ENCODE data around the gene SERPINB1. TPM values are rescaled to one million over a fixed set of nuclear protein-coding genes. Genes with fewer than 3 reads are reported as not detected.

SERPINB1 gene
- total and polyA plus RNA-seq, 9 donors = 13.5 to 57.0 (median 27.7) TPM

DNA sequence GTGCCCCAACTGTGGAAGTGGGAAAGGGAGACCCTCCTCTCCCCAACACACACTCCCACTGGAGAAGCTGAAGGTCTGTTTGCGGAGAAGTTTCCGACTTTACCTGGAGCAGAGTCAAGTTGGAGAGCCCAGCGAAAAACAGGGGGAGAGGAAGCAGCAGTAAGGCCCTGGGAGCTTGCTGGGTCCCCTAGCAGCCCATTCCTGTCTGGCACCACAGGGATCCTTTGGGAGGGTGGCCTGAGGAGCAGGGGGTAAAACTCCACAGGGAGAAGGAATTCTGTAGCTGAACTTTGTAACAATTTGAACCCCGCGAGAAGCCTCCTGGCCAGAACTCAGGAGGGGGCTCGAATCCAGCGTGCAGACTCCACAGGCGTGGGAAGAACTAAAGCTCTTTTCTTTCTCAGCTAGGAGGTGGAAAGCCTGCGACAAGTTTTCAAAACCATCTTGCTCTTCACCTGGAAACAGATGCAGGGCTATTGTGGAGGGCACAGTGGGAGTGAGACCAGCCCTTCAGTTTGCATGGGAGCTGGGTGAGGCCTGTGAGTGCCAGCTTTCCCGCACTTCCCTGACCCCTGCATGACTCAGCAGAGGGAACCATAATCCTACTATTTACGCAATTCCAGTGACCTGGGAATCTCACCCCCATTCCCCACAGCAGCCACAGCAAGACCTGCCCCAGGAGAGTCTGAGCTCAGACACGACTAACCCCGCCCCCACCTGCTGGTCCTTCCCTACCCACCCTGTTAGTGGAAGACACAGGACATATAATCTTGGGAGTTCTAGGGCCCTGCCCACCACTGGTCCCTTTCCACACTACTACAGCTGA is 35.6 kb upstream of the SERPINB1 start:
- Histone ChIP-seq H3K4me1 (ENCODE audit: insufficient read depth) (peaks cover 9% of the 10 kb centered on the region), H3K27me3 (no peaks in the 10 kb centered on the region), H3K9me3 (no peaks in the 10 kb centered on the region), H3K4me3 (peak overlapping the region; percentile 10), H3K27ac (peak overlapping the region in 1 of 2 donors; percentile 77), H3K36me3 (no peaks in the 10 kb centered on the region)
- WGBS, 3 donors = 32 to 42% (median 33%) methylated on average over 13 of the region's 13 CpGs
- intact Hi-C loops (cut with DNase I) = no loop called here
- no peak for TF ChIP-seq EP300 (IDR thresholded peaks at IDR 0.05)
- TF ChIP-seq POLR2A (IDR thresholded peaks at IDR 0.05) = no peak
- TF ChIP-seq, protein P1, sequence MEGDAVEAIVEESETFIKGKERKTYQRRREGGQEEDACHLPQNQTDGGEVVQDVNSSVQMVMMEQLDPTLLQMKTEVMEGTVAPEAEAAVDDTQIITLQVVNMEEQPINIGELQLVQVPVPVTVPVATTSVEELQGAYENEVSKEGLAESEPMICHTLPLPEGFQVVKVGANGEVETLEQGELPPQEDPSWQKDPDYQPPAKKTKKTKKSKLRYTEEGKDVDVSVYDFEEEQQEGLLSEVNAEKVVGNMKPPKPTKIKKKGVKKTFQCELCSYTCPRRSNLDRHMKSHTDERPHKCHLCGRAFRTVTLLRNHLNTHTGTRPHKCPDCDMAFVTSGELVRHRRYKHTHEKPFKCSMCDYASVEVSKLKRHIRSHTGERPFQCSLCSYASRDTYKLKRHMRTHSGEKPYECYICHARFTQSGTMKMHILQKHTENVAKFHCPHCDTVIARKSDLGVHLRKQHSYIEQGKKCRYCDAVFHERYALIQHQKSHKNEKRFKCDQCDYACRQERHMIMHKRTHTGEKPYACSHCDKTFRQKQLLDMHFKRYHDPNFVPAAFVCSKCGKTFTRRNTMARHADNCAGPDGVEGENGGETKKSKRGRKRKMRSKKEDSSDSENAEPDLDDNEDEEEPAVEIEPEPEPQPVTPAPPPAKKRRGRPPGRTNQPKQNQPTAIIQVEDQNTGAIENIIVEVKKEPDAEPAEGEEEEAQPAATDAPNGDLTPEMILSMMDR (IDR thresholded peaks at IDR 0.05) = no peak
- DNase-seq = peak in 3 of 5 donors; percentile 51 to 68 (median 60)

DNA sequence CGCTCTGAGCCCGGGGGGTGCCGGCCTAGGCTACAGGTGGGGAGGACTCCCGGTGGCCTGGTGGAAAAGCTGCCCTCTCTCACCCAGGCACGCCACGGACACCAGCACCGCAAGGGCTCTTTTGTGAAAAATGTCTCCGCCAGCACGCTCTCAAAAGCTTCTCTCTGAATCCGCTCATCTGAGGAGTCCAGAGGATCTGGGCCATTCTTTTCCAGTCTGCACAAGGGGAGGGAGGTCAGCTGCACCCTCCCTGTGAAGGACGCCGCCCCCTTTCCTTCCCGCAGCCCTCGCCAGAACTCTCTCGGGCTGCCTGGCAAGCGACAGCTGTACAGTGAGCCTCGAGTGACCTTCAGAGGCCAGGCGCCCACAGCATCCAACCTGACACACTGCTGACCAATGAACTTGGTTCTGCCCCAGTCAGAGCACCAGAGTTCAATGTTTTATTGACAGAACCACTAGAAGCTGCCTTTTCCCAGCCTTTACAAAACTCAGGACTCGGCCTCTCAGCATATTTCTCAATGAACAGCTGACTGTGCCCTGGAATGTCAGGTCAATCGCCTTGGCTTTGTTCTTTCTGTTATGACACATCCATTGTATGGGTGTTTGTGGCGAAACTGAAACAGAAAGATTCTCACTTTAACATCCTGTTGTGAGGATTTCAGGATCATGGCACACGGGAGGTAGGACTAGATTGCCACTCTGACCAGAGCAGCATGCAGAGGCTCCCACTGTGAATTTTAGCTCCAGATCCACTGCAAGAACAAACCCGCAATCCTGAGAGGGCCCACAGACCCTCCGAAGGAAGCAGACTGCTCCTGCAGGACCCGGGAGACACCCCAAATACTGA is 34.8 kb upstream of the SERPINB1 start:
- TF ChIP-seq EP300 (IDR thresholded peaks at IDR 0.05) (no peak), POLR2A (IDR thresholded peaks at IDR 0.05) (no peak)
- TF ChIP-seq, protein P1 (IDR thresholded peaks at IDR 0.05) = no peak
- Histone ChIP-seq H3K4me3 (peak overlapping the region; percentile 44), H3K4me1 (ENCODE audit: insufficient read depth) (peaks cover 9% of the 10 kb centered on the region), H3K9me3 (no peaks in the 10 kb centered on the region), H3K27me3 (no peaks in the 10 kb centered on the region), H3K36me3 (no peaks in the 10 kb centered on the region), H3K27ac (peak overlapping the region; percentile 70 to 77)
- 2 to 6% (median 4%) methylated on average over 23 to 25 of the region's 25 CpGs for WGBS, 3 donors
- peak; percentile 62 to 73 (median 63) for DNase-seq
- intact Hi-C loops (cut with DNase I) = no loop called here

- Histone ChIP-seq H3K4me1 (ENCODE audit: insufficient read depth) (peaks cover 9% of the 10 kb centered on the region), H3K27me3 (no peaks in the 10 kb centered on the region), H3K9me3 (no peaks in the 10 kb centered on the region), H3K36me3 (no peaks in the 10 kb centered on the region), H3K27ac (peak overlapping the region; percentile 70 to 77), H3K4me3 (peak overlapping the region; percentile 44)
- DNase-seq = peak in 2 of 5 donors; percentile 58 to 61
- WGBS, 3 donors = 14 to 29% (median 17%) methylated on average over 64 to 73 of the region's 73 CpGs
- TF ChIP-seq EP300 (IDR thresholded peaks at IDR 0.05) = no peak
- no peak for TF ChIP-seq POLR2A (IDR thresholded peaks at IDR 0.05)
- TF ChIP-seq, protein P1 (IDR thresholded peaks at IDR 0.05) = no peak
- intact Hi-C loops (cut with DNase I) = no loop called here
Measured at GRCh38 chr6:2875359-2876191, 33.9 kb upstream of the SERPINB1 start.

DNA sequence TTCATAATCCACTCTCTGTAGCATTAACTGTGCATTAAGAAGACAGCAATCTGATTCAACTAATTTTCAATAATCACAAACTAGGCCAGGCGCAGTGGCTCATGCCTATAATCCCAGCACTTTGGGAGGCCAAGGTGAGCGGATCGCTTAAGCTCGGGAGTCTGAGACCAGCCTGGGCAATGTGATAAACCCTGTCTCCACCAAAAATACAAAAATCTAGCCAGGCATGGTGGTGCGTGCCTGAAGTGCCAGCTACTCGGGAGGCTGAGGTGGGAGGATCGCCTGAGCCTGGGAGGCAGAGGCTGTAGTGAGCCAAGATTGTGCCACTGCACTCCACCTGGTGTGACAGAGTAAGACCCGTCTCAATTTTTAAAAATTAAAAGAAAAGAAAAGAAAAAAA is 32.0 kb upstream of the SERPINB1 start:
- Histone ChIP-seq H3K36me3 (no peaks in the 10 kb centered on the region), H3K9me3 (no peaks in the 10 kb centered on the region), H3K27me3 (no peaks in the 10 kb centered on the region), H3K4me3 (no peak overlapping the region), H3K27ac (no peak overlapping the region), H3K4me1 (ENCODE audit: insufficient read depth) (peaks cover 9% of the 10 kb centered on the region)
- TF ChIP-seq POLR2A (IDR thresholded peaks at IDR 0.05) = no peak
- TF ChIP-seq EP300 (IDR thresholded peaks at IDR 0.05) = no peak
- TF ChIP-seq, protein P1 (IDR thresholded peaks at IDR 0.05) = no peak
- DNase-seq = no peak
- intact Hi-C loops (cut with DNase I) = no loop called here
- 94 to 98% (median 97%) methylated on average over 8 of the region's 8 CpGs for WGBS, 3 donors
